ENCODE measurements around the gene CASZ1.

DNA sequence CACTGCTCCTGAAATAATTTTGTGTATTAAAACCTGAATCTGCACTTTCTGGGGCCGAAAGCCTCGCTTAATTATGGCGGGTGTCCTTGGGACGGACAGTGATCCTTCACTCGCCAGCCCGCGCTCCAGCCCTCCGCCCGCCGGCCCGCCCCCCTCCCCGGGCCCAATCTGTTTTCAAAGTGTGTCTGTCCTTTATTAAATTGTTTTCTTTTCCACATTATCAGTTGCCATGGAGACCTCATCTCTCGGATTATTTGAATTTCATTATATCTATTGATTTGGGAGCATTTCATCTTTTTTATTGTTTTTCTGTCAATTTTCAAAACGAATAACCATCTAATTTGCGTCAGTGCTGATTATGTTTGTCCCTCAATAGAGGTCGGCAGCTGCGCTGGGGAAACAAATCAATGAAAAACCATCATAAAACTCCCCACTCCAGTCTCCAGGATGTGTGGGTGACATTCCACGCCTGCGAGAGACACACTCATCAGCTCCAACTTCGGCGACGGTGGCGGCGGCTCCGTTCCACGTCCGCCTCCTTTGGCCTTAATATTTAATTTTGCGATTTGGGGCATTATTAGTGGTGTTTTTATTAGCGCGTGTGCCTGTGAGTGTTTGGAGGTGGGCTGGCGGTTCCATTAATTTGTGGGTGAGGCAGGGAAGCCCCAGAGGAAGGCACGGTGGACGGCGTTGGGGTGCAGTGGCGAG, 123.9 kb downstream of the CASZ1 start:
- TF ChIP-seq FOS (IDR thresholded peaks at IDR 0.05; ENCODE audit: borderline replicate concordance, extremely low read depth, insufficient read length) (no peak), POLR2AphosphoS5 (IDR thresholded peaks at IDR 0.05; ENCODE audit: low read length) (no peak), JUND (IDR thresholded peaks at IDR 0.05; ENCODE audit: low read depth, low read length) (no peak), SMAD1 (IDR thresholded peaks at IDR 0.05; ENCODE audit: low read depth, partially characterized antibody) (no peak), CTCF (IDR thresholded peaks at IDR 0.05 in 2 of 3, conservative IDR thresholded peaks at IDR 0.05 in 1 of 3; ENCODE audit: control insufficient read depth in 2 of 3, extremely low read depth in 1 of 3, insufficient read depth in 1 of 3, low read depth in 3 of 3, low read length in 3 of 3) (no peak), RAD21 (IDR thresholded peaks at IDR 0.05; ENCODE audit: insufficient read depth, low read depth, low read length) (no peak), SP1 (IDR thresholded peaks at IDR 0.05; ENCODE audit: low read depth, low read length) (no peak), NR2C2 (IDR thresholded peaks at IDR 0.05; ENCODE audit: borderline replicate concordance, control insufficient read depth, insufficient read length, low read depth) (no peak), EP300 (IDR thresholded peaks at IDR 0.05; ENCODE audit: borderline replicate concordance in 1 of 2, control insufficient read depth in 1 of 2, low read depth in 2 of 2, low read length in 2 of 2) (no peak), ZBTB33 (IDR thresholded peaks at IDR 0.05) (no peak)
- TF ChIP-seq, protein P1, sequence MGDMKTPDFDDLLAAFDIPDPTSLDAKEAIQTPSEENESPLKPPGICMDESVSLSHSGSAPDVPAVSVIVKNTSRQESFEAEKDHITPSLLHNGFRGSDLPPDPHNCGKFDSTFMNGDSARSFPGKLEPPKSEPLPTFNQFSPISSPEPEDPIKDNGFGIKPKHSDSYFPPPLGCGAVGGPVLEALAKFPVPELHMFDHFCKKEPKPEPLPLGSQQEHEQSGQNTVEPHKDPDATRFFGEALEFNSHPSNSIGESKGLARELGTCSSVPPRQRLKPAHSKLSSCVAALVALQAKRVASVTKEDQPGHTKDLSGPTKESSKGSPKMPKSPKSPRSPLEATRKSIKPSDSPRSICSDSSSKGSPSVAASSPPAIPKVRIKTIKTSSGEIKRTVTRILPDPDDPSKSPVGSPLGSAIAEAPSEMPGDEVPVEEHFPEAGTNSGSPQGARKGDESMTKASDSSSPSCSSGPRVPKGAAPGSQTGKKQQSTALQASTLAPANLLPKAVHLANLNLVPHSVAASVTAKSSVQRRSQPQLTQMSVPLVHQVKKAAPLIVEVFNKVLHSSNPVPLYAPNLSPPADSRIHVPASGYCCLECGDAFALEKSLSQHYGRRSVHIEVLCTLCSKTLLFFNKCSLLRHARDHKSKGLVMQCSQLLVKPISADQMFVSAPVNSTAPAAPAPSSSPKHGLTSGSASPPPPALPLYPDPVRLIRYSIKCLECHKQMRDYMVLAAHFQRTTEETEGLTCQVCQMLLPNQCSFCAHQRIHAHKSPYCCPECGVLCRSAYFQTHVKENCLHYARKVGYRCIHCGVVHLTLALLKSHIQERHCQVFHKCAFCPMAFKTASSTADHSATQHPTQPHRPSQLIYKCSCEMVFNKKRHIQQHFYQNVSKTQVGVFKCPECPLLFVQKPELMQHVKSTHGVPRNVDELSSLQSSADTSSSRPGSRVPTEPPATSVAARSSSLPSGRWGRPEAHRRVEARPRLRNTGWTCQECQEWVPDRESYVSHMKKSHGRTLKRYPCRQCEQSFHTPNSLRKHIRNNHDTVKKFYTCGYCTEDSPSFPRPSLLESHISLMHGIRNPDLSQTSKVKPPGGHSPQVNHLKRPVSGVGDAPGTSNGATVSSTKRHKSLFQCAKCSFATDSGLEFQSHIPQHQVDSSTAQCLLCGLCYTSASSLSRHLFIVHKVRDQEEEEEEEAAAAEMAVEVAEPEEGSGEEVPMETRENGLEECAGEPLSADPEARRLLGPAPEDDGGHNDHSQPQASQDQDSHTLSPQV (IDR thresholded peaks at IDR 0.05) = no peak
